B cell (primary cell): ENCODE measurements around the gene ZNF493. TPM values are rescaled to one million over a fixed set of nuclear protein-coding genes. Genes with fewer than 3 reads are reported as not detected.

Experiments used
- polyA plus RNA-seq: library from polyadenylated mRNA; depleted of rRNA; stranded (reverse); fragments of >200 nt; gene quantifications from 2 replicates; pipeline ENCODE4 v1.2.3, GENCODE V29; 2012
- total RNA-seq, 2 donors: library from RNA; stranded (reverse); fragments of 120-200 nt in 1 of 2; gene quantifications; 1 replicate in 1 of 2; 2 replicates in 1 of 2; pipeline versions ENCODE4 v1.2.3 to v1.2.4, GENCODE V29; 2013 to 2022

ZNF493 gene
- total and polyA plus RNA-seq, 2 donors (not counting 1 experiment from before 2014, with no cell fraction given), result 11.2 to 85.3 TPM

Other genes with a start within 250 kb of the ZNF493 start
- 37.7 and 38.2 TPM in 2 replicates for gene ZNF708, start 67.7 kb upstream of the ZNF493 start, total RNA-seq
- gene ZNF708, start 67.7 kb upstream of the ZNF493 start, polyA plus RNA-seq, result 6.2 and 11.7 TPM in 2 replicates
- gene ZNF738, start 38.1 kb upstream of the ZNF493 start, total RNA-seq, result 26.8 and 27.1 TPM in 2 replicates
- 7.0 and 14.6 TPM in 2 replicates for gene ZNF738, start 38.1 kb upstream of the ZNF493 start, polyA plus RNA-seq
- gene ZNF429, start 108.5 kb downstream of the ZNF493 start, total RNA-seq, result 23.2 and 29.4 TPM in 2 replicates
- 9.1 and 15.8 TPM in 2 replicates for gene ZNF429, start 108.5 kb downstream of the ZNF493 start, polyA plus RNA-seq